NCI-H2196 treated with DMSO at 0.1 percent for 48 hours (cell line): ENCODE measurements around the gene PTPRN2.

Source experiments
- DNase-seq: peaks from one replicate; lab custom pipeline; 2025; ENCODE audit not compliant: unreplicated experiment; lab: John Stamatoyannopoulos, UW

PTPRN2 gene

DNA sequence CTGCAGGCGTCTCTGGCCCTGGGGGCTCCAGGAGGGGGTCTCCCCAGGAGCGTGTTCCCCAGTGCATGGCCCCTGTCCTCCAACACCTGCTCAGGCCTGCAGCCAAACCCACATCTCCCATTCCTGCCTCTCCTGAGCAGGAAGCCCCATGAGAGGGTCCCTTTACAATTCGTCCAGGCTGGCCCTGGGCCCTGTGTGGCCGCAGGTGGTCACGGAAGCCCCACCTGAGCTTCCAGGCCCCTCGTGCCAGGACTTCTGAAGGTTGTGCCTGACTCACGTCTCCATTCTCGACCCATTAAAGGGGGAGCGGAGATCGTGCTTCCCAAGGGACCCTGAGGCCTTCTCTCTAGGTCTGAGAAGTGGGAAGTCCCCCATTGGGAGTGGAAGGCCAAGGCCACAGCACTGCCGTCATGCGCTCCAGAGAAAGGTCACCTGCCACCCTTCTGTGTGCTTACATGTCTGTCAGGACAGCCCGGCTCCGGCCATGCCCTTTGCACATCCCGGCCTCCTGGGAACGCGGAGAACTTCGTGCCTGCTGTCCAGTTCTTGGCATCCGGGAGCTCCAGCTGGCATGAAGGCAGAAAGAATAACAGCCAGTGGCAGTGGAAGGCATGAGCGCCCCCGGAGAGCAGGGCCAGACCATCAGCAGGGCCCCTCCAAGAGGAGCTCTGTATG lies 868.5 kb downstream of the PTPRN2 start:
- DNase-seq, result no peak

DNA sequence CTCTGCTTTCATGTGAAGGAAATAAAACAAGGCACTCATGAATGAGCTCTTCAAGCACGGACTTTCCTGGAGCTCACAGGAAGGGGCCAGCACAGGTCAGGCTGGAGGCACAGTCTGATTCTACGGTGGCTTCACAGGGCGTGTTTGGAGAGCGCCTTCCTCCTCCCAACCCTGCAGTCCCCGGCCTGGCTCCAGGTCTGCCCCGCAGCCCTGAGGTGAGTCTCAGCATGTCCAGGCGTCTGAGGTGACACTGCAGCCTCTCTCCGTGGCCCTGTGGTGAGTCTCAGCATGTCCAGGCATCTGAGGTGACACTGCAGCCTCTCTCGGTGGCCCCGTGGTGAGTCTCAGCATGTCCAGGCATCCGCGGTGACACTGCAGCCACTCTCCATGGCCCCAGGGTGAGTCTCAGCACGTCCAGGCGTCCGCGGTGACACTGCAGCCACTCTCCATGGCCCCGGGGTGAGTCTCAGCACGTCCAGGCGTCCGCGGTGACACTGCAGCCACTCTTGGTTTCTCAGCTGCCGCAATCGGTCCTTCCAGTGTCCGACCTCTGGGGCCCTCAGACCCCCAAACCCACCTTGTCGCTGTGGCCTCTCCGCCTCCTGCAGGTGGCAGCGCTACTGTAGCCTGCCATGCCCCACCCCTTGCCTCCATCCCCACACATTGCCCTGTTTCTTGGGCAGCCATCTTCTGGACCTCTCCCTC lies 869.2 kb downstream of the PTPRN2 start:
- DNase-seq, result no peak

DNA sequence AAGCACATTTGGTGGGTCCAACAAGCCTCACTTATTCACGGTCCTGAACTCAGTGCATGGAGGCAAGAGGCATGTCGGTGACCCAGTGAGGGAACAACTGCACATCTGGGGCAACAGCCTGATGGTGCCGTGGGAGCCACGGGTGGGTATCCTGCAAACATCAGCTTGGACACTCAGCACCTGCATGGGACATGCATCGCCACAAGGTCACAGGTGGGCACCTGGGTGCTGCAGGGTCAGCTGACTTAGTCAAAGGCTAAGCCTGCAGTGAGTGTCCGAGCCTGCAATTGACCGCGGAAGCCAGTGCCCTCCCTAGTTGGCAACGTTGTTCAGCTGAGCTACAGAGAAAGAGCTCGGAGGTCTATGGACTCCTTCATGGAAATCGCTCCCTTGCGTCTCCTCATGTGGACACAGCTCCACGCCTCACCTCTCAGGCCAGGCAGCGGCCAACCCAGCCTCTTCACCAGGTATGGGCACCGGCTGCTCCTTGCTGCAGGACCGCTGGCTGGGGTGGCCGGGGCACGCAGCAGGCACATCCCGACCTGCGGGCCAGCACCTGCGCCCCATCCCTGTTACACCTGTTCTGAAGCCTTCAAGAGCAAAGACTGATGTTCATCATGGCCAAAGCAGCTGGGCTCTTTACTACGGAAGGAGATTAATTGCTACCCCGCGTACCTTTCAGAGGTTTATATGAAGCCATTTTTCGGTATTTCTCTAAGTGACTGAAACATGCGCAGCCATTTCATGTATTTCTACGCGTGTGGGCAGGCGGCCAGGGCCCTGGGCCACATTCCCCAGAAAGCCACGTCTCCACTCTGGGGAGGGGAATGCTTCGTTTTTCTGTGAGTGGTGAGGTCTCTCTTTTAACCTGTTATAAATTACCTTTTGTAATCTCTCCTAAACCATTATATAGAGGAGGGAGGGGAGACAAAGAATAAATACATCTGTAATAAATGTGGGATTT lies 870.1 kb downstream of the PTPRN2 start:
- no peak for DNase-seq

DNA sequence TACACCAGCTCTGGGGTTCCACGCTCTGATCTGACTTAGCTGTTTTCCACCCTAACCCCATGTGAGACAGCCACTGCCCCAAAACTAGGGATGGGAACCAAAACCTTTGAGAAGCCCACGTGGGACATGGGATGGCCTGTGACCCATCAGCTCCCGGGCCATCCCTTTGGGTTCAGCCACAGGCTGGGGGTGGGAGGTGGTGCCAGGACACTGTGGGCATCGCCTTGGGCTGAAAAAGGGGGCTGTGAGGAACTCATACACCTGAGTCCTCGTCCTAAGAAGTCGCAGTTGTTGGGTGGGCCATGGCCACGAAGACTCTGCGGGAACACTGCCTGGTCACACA lies 871.7 kb downstream of the PTPRN2 start:
- DNase-seq, result no peak

DNA sequence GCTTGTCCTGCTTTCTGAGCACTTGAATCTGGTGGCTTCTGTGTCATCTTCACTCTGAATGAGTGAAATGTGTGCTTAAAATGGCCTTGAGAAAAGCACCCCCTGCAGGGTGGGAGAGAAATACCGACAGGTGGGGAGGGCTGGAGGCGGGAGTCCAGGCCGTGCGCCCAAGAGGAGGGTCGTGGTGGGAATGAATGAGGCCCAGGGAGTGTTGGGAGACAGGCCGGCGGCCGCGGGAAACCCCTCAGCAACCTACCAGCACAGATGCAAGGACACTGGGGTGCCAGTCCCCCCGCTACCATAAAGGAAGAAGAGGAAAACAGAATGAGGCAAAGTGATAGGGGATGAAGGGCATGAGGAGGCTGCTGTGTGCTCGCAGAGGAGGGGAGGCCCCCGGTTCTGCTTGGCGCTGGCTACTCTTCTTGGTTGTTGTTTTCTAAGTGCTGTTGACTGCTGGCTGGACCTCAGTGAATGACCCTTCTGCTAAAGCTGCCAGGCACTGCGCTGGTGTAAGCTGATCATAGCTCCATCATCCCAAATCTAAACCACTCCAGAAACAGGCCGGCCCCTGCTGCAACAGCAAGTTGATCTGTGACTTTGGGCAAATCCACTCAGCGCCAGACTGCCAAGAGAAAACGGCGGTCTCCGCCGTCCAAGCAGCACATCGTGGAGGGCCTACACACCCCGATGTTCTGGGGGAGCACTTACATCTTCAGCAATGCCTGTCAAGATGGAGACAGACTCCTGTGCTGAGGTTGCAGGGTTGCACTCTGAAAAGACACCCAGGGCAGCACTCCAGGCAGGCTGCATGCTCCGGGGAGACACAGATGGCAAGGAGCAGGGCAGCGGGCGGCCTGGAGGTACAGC lies 872.3 kb downstream of the PTPRN2 start:
- DNase-seq, result no peak

DNA sequence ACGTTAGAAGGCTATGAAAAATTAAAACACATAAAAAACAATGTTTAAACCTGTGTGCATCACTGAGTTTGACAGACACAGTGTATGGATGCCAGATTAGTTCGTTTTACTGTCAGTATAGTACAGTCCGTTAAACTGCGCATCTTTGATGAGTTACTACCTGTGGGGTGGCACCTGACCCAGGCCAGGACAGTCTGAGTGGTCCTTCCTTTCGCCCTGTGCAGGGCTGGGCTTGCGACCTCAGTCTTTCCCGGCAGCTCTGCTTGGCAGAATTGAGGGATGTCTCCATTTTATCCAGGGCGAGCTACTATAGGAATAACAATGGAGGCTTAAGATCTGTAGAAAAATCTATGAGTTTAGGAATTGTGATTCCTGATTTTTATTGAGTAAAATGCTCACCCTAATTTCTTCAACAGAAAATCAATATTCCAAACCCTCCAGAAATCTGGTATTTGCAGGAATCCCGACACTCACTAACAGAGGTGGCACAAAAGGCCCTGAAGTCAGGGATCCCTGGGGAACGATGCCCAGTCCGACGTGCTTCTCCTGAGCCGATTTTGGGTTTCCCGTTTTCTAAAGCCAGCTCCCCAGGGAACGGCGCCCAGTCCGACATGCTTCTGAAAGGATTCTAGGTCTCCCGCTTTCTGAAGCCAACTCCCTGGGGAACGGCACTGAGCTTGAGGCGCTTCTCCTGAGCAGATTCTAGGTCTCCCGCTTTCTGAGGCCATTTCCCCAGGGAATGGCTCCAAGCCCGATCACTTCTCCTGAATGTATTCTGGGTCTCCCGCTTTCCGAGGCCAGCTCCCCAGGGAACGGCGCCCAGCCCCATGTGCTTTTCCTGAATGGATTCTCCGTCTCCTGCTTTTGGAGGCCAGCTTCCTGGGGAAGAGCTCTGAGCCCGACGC lies 873.2 kb downstream of the PTPRN2 start:
- DNase-seq, result no peak

DNA sequence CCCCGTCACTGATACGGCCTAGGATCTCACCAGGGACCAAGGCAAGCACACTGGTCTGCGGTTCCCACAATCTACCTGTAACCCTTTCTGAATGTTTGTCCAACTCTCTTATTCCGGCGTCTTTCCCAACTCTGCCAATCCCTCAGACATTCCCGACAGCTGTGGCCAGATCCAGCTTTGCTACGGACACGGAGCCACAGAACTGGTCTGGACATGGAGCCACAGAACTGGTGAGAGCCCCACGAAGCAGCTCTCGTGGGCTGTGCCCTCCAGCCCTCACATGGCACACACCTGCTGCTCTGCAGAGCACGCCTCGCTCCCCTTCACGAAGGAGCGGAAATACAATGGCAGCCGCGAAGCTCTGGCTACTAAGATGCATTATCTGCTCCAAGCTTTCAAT lies 874.0 kb downstream of the PTPRN2 start:
- DNase-seq, result no peak

DNA sequence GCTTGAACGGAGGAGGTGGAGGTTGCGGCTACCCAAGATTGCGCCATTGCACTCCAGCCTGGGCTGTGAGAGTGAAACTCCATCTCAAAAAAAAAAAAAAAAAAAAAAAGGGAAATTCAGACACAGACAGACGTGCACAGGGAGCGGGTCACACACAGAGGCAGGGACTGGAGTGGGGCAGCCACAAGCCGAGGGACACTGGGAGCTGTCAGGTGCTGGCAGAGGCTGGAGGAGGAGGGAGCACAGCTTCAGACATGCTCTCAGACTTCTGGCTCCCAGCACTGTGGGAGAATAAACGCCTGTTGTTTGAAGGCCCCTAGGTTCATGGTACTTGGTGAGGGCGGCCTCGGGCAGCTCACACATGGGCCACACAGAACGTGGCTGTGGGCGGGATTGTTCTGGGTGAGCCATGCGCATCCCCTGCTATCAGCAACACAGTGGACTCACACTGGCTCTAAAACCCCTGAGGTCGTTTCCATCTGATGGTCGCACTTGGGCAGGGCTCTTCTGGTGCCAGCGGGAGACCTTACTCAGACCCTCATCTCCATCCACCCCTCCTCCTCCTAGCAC lies 874.9 kb downstream of the PTPRN2 start:
- no peak for DNase-seq

DNA sequence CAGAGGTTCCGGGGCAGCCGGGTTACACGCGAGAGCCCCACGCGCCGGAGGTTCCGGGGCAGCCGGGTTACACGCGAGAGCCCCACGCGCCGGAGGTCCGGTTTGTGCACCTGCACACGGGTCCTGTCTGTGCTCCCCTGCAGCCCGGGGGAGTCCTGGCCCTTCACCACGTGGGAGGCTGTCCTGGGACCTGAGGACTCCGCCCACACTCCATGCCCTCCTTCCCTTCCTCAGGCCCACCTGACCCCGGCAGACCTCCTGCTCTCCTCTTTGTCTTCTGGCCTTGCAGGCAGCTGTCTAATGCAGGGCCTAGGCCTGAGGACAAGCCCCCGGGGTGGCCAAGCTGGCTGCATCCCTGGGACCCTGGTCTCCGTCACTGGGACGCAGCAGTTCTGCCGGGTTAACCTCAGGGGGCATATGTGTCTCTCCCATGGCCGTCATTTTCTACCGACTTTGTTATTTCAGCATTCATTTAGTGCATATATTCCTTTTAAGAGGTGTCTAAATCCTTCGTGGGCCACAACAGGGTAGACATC lies 876.2 kb downstream of the PTPRN2 start:
- no peak for DNase-seq

DNA sequence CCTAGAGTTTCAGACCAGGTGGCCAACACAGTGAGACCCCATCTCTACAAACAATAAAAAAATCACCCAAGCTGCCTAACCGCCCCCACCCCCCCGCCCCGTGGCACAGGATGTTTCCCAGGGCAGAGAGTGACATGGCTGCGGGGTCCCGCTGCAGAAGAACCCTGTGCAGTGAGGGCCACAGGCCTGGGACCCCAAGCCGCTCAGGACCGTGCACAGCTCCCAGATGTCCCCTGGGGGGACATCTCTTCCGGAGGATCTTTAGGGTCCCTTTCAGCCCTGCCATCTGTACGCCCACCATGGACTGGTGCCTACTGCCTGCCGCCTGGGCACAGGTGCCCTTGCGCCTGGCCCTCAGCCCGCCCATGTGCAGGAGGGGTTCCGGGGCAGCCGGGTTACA lies 877.2 kb downstream of the PTPRN2 start:
- no peak for DNase-seq

DNA sequence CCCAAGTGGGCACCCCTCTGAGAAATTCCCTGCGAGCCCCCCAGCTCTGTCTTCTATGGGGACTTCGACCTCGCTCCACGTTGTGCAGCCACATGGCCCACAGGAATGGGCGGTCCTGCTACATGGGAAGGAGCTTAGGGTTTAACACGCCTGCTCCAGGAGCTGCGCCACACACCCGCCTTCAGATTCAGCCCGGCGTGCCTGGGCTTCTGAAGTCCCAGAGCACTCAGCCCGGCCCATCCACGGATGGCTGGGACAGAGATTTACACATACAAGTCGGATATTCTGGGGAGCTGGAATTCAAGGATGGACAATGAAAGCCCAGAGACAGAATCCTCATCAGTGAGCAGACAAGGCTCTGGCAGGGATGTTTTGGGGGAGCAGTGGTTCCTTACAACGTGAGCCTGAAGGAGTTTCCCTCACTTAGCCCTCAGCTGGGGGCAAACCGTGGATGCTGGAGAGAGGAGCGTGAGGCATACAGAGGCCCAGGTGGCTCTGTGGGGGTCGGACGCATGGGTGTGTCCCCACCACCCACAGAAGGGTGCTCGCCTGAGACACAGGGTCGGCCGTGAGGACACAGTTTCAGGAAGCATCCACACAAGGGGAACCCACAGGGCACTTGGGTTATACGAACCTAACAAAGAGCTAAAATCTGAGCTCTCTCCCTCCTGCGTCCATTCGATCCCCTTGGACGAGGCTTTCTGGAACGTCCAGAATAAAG lies 877.9 kb downstream of the PTPRN2 start:
- no peak for DNase-seq

DNA sequence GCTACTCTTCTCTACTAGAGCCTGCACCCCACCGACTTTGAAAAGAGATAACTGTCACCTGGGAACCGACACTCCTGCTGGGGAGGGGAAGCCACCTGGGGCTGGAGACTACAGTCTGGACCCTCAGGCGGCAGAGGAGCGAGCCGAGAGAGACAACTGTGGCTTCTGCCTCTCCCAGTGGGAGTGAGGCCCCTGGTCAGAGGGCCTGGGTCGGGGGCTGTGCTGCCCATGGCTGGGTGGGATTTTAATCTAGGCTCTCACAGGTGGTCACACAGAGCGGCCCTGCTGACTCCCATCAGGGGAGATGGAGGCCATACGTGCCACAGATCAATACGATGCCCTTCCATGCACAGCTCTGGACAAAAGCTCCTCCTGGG lies 878.7 kb downstream of the PTPRN2 start:
- no peak for DNase-seq

DNA sequence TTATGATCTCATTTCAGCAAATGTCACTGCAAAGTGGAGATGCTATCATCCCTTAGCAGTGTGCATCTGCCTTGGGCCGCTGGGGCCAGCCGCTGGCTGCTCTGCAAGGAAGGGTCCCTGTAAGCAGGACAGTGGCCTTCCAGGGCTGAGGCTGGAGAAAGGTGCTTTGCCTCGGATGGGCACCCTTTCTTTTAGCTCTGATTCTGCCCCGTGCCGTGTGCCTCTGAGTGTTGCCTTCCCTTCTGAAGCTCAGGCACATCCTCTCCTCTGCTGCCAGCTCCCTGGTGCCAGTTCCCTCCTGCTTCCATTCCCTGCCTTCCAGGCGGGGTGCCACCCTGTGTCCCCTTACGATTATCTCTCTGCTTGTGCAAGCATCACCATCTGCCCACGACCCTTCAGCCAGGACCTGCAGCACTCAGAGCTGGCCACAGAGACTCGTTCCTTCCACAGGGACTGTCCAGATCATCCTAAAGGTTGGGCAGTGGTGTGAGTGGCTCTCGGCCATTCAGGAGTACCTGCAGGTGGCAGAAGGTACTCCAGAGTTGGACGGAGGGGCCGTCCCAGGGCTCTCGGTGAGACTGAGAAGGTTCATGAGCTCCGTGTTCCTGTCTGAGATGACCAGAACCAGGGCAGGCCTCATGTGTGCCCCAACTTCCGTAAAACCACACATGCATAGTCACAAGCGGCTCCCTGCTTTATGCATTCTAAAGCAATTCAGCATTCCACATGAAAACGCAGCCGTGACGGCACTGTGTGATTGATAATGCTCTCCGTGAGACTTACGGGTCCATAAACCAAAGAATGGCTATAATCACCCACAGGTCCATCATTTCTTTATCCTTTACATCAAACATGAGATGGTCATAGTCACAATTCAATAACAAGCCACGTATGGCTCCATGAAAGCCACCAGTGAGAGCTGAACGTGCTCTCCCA lies 879.4 kb downstream of the PTPRN2 start:
- no peak for DNase-seq

DNA sequence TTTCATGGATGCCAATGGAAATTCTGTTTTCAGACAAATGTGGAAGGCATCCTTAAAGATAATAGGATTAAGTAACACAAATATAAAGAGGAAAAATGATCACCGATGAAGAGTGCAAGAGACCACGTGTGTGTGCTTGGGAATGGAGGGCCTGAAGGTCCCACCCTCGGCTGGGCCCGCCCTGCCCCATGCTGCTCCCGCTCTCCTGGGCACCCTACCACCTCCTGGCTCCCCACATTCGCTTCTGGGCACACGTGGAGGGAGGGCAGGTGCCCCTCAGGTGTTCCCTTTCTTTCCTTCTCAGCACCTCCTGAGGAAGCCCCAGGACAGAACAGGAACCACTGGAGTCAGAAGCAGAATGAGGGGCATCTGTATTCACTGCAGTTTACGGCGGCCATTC lies 883.3 kb downstream of the PTPRN2 start:
- no peak for DNase-seq

DNA sequence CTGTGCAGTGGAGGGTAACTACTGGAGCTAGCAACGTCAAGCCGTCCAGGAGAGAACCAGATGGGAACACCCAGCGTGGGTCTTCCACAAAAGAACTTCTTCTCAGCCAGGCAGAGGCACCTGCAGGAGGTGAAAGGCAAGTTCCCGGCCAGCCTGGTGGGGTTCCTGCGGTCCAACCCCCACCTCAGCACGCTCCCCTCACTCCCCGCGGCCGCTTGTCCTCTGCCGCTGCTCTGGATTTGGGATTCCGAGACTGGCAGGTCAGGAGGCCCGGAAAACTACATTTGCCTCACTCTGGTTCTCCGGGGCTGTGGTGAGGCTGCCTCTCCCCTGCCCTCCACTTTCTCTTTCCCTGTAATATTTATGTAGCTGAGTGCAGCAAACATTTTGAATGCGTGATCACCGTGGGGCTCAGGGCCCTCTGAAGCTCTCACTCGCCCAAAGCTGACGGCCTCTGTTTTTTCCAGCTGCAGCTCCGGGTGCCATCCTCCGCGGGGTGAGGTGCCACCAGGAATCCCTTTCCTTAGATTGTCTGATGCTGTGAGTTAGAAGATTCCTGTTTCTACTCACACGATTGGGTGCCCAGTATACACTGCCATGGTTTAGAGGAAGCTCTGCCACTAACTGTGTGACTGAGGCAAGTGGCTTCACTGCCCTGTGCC lies 884.0 kb downstream of the PTPRN2 start:
- no peak for DNase-seq

DNA sequence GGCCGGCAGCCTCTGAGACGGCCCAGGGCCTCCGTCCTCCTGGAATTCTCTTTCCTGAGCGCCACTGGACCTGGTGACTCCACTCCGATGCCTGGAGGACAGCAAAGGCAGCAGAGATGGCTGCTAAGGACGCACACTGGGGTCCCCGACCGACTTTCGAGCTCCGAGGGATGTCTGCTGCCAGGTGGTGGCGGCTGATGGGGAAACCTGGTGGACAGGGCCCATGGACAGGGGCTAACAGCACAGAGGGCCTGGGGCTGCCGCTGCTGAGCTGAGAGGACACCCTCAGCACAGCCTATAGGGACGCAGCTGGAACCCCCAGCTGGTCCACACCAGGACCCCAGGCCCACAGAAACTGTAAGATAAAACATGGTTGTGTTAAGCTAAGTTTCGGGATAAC lies 884.5 kb downstream of the PTPRN2 start:
- DNase-seq, result no peak
